ENCODE measurements around the gene GABRR1. TPM values are rescaled to one million over a fixed set of nuclear protein-coding genes. Genes with fewer than 3 reads are reported as not detected.

GABRR1 gene
- total and polyA plus RNA-seq, 2 donors (not counting 3 experiments of a cell fraction or from before 2014, with no cell fraction given): not detected

GRCh38 chr6:89187504-89187903, 29.7 kb downstream of the GABRR1 start:
- H3K27ac ChIP-seq (ENCODE audit: insufficient read depth, low read depth, low read length): no peak overlapping the region
- H2AFZ ChIP-seq (ENCODE audit: low read depth, low read length): no peak overlapping the region
- H3K36me3 ChIP-seq (ENCODE audit: control insufficient read depth in 2 of 2, extremely low read depth in 1 of 2, insufficient read depth in 2 of 2, low read length in 2 of 2): no peaks in the 10 kb centered on the region
- TF ChIP-seq CTCF (IDR thresholded peaks at IDR 0.05; ENCODE audit: extremely low read depth in 1 of 2, insufficient read depth in 1 of 2, low read depth in 1 of 2, low read length in 2 of 2) (no peak), GATA2 (IDR thresholded peaks at IDR 0.05; ENCODE audit: insufficient read depth, insufficient read length, low read depth, low read length) (no peak)
- no peaks in the 10 kb centered on the region for H3K9me3 ChIP-seq (replicated peaks; ENCODE audit: control insufficient read depth, insufficient read depth, low read length)
- CTCF ChIA-PET: no interaction called here
- no peak for DNase-seq (ENCODE audit: low read depth, low spot score)
- H3K4me2 ChIP-seq (ENCODE audit: insufficient read depth, low read length): no peak overlapping the region
- peaks cover 0 to 2% of the 10 kb centered on the region in 2 experiments for H3K27me3 ChIP-seq (ENCODE audit: control insufficient read depth in 2 of 2, insufficient read depth in 2 of 2, low read length in 2 of 2)
- H3K4me1 ChIP-seq (ENCODE audit: control insufficient read depth, extremely low read depth, insufficient read depth, low read length): no peaks in the 10 kb centered on the region
- no peaks in the 10 kb centered on the region for H3K79me2 ChIP-seq (ENCODE audit: control insufficient read depth, insufficient read depth, low read length)
- no peaks in the 10 kb centered on the region for H3K9me1 ChIP-seq (replicated peaks; ENCODE audit: control insufficient read depth, extremely low read depth, insufficient read depth, low read length)
- POLR2A ChIA-PET: no interaction called here
- dilution Hi-C loops (cut with MboI; ENCODE audit: extremely low pct_ligation_motif_present, low sequenced_read_pairs) (no loop called here), intact Hi-C loops (cut with micrococcal nuclease) (no loop called here)
- no peaks in the 10 kb centered on the region for H4K20me1 ChIP-seq (replicated peaks; ENCODE audit: control insufficient read depth, extremely low read depth, insufficient read depth, low read length)
- no peak for FAIRE-seq
- H3K9ac ChIP-seq (replicated peaks; ENCODE audit: extremely low read depth, insufficient read depth, low read length): no peak overlapping the region
- H3K4me3 ChIP-seq (replicated peaks in 1 of 3; ENCODE audit: insufficient read depth in 1 of 3, low read depth in 1 of 3, low read length in 3 of 3): no peak overlapping the region
- no TSS peak for BruUV-seq (replicated peaks)

GRCh38 chr6:89186762-89187161, 30.4 kb downstream of the GABRR1 start:
- peaks cover 0 to 2% of the 10 kb centered on the region in 2 experiments for H3K27me3 ChIP-seq (ENCODE audit: control insufficient read depth in 2 of 2, insufficient read depth in 2 of 2, low read length in 2 of 2)
- FAIRE-seq (no peak), DNase-seq (ENCODE audit: low read depth, low spot score) (no peak)
- TF ChIP-seq POLR2A (IDR thresholded peaks at IDR 0.05; ENCODE audit: low read depth, low read length): no peak
- no peak for TF ChIP-seq CTCF (IDR thresholded peaks at IDR 0.05; ENCODE audit: extremely low read depth in 1 of 2, insufficient read depth in 1 of 2, low read depth in 1 of 2, low read length in 2 of 2)
- TF ChIP-seq JUN (IDR thresholded peaks at IDR 0.05; ENCODE audit: borderline replicate concordance, insufficient read depth, insufficient read length, low read depth): no peak
- TF ChIP-seq GATA2 (IDR thresholded peaks at IDR 0.05; ENCODE audit: insufficient read depth, insufficient read length, low read depth, low read length): no peak
- no peak for TF ChIP-seq MYC (IDR thresholded peaks at IDR 0.05; ENCODE audit: low read depth, low read length)
- no peak for TF ChIP-seq FOS (IDR thresholded peaks at IDR 0.05; ENCODE audit: borderline replicate concordance, insufficient read depth, low read length)
- TF ChIP-seq POLR2AphosphoS5 (IDR thresholded peaks at IDR 0.05; ENCODE audit: insufficient read depth, low read depth, low read length): no peak
- TF ChIP-seq EZH2 (IDR thresholded peaks at IDR 0.05; ENCODE audit: borderline replicate concordance, low read depth, low read length, severe bottlenecking): no peak
- no peak for TF ChIP-seq MAX (IDR thresholded peaks at IDR 0.05; ENCODE audit: insufficient read depth, insufficient read length)
- no peaks in the 10 kb centered on the region for H3K9me1 ChIP-seq (replicated peaks; ENCODE audit: control insufficient read depth, extremely low read depth, insufficient read depth, low read length)
- no peaks in the 10 kb centered on the region for H3K79me2 ChIP-seq (ENCODE audit: control insufficient read depth, insufficient read depth, low read length)
- H3K4me3 ChIP-seq (replicated peaks in 1 of 3; ENCODE audit: insufficient read depth in 1 of 3, low read depth in 1 of 3, low read length in 3 of 3): no peak overlapping the region
- H4K20me1 ChIP-seq (replicated peaks; ENCODE audit: control insufficient read depth, extremely low read depth, insufficient read depth, low read length): no peaks in the 10 kb centered on the region
- dilution Hi-C loops (cut with MboI; ENCODE audit: extremely low pct_ligation_motif_present, low sequenced_read_pairs): no loop called here
- H3K4me1 ChIP-seq (ENCODE audit: control insufficient read depth, extremely low read depth, insufficient read depth, low read length): no peaks in the 10 kb centered on the region
- H3K9ac ChIP-seq (replicated peaks; ENCODE audit: extremely low read depth, insufficient read depth, low read length): no peak overlapping the region
- H3K36me3 ChIP-seq (ENCODE audit: control insufficient read depth in 2 of 2, extremely low read depth in 1 of 2, insufficient read depth in 2 of 2, low read length in 2 of 2): no peaks in the 10 kb centered on the region
- H3K4me2 ChIP-seq (ENCODE audit: insufficient read depth, low read length): no peak overlapping the region
- H3K9me3 ChIP-seq (replicated peaks; ENCODE audit: control insufficient read depth, insufficient read depth, low read length): no peaks in the 10 kb centered on the region
- ChIA-PET CTCF (no interaction called here), POLR2A (no interaction called here)
- no TSS peak for BruUV-seq (replicated peaks)
- H3K27ac ChIP-seq (ENCODE audit: insufficient read depth, low read depth, low read length): no peak overlapping the region
- H2AFZ ChIP-seq (ENCODE audit: low read depth, low read length): no peak overlapping the region
- intact Hi-C loops (cut with micrococcal nuclease): no loop called here

Measured in endothelial cell of umbilical vein (primary cell).